D721Med (cell line): ENCODE results near the gene ZBTB2.

Experiments used
- DNase-seq: peaks from one replicate; pipeline ENCODE4 v3.0.0; 2011; ENCODE audit warnings: low spot score; ENCODE audit not compliant: insufficient read length
- FAIRE-seq: peaks from 2 replicates; lab custom pipeline; 2011; peaks lifted over from hg19 to GRCh38; lab: Jason Lieb, UNC
- CTCF ChIP-seq: IDR thresholded peaks from 2 replicates; pipeline ENCODE4 v1.5.1; 2012; ENCODE audit warnings: mild to moderate bottlenecking, control low read depth; ENCODE audit not compliant: insufficient read depth; ENCODE audit errors: missing control alignments

ZBTB2 gene

DNA sequence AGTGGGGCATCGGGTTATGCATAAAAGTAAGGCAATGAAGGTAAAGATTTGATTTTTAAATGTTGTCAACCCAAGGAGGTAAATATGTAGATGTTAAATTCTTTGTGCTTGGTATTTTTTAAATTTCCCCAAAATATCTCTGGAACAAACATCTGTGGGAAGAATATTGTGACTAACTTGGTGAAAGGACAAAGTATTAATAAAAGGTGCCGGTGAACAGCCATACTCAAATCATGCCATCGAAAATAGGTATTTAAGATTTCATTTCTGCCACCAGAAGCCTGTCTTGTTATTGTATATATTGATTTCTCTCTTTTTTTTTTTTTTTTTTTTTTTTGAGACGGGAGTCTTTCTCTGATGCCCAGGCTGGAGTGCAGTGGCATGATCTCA lies 12.6 kb upstream of the ZBTB2 start:
- no peak for FAIRE-seq

DNA sequence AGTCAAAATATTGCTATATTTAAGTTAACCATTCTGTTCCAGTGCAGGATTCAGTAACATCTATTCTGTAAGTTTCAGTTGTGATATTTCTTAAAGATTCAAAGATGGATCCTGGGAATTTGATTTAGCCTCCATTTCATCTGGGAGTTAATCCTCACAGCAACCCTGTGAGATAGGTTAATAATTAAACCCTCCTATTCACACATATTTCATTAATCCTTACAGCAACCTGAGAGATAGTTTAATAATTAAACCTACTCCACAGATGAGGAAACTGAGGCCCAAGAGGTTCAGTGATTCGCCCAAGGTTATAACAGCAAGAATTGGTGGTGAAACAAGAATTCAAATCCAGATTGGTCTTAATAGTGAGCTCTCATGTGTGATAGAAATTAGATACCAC lies 10.9 kb upstream of the ZBTB2 start:
- no peak for DNase-seq
- no peak for TF ChIP-seq CTCF
- no peak for FAIRE-seq

More for the DNA sequence above, 12.6 kb upstream of the ZBTB2 start:
- no peak for DNase-seq
- no peak for TF ChIP-seq CTCF

DNA sequence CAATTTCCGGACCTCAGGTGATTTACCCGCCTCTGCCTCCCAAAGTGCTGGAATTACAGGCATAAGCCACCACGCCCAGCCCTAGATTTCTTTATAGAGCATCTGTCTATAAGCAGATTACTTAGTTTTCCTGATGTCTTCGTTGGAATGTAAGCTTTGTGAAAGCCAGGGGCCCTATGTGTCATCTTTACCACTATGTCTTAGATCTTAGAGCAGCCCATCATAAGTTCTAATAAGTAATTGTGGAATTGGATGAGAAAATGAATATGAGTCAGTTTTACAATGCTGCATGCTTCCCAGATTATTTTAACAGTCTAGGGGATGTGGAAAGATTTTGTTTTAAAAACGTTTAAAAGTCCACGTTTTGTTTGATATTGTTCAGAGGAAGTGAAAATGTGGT lies 9.1 kb upstream of the ZBTB2 start:
- no peak for FAIRE-seq
- DNase-seq: no peak
- TF ChIP-seq CTCF: no peak

DNA sequence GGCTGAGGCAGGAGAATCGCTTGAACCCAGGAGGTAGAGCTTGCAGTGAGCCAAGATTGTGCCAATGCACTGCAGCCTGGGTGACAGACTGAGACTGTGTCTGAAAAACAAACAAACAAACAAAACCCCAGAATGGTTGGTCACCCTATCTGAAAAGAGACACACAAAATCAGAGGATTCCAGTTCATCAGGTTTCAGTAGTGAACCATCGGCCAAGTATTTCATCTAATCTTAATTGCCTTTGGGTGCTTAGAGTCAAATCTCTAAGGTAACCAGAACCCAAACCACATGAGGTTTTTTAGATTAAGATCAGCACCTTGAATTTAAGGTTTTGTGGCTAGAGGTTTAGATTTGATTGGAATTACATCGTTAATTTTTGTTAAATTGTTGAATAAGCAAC lies 8.3 kb upstream of the ZBTB2 start:
- FAIRE-seq (no peak), DNase-seq (no peak)
- TF ChIP-seq CTCF: no peak

DNA sequence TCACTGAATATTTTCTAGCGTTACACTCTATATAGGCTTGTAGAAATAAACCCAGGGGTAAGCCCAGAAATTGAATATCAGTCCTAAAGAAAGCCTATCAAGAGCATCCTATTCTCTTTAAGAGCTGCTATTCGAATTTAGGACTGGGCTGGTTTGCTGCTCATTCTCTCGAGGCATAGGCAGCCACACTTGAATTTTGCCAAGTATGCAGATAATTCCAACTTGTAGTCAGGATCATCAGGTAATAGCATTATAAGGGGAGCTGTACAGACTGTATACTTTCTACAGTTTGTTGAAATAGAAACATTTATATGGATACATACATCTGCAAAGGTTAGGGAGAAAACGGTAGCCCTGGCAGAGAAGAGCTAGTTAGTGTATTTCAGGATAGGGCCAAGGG lies 2.1 kb upstream of the ZBTB2 start:
- FAIRE-seq: no peak
- DNase-seq: no peak

DNA sequence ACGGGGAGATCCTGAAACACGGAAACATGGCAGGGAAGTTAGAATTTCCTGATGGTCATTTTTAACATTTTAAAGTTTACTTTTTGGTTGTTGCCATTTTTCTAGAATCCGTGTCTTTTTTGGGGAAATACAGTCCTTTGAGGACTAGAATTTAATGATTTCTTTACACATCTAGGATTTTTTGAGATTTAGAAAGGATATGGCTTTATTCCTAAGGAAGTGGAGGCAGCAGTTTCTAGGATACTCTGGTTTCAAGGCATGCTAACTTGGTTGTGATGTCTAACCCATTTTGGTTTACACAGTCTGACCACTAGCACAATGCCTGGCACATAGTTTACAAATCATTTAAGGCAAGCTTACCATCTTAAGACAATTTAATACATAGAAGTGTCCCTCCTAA lies 1.1 kb upstream of the ZBTB2 start:
- FAIRE-seq (no peak), DNase-seq (no peak)
- no peak for TF ChIP-seq CTCF

More for the DNA sequence above, 2.1 kb upstream of the ZBTB2 start:
- TF ChIP-seq CTCF: no peak

GRCh38 chr6:151390851-151391470 lies 398 bp downstream of the ZBTB2 start:
- DNase-seq: no peak

More at GRCh38 chr6:151390851-151391470, 398 bp downstream of the ZBTB2 start:
- FAIRE-seq: no peak
- TF ChIP-seq CTCF: no peak
